Kidney tubule cell (primary cell): Measurements from ENCODE around the gene NUFIP1.
"Not testable (repeated sequence)": the region's sequence is repeated elsewhere in the genome, so short reads cannot be mapped to it uniquely, and the experiment has no call there.

Experiments used
- DNase-seq: peaks from one replicate; pipeline ENCODE4 v3.0.0-alpha.2; 2018; ENCODE audit warnings: low spot score

Gene NUFIP1

GRCh38 chr13:44989071-44989889, at the start of gene NUFIP1, which contains the start of gene GPALPP1:
Gene NUFIP1, minus strand, starts transcription at chr13:44989471. Its CDS starts 35 bp downstream, at chr13:44989436.
Gene GPALPP1, plus strand, starts transcription at chr13:44989538. Its CDS starts 117 bp downstream, at chr13:44989655.
- peak; percentile 91 for DNase-seq

DNA sequence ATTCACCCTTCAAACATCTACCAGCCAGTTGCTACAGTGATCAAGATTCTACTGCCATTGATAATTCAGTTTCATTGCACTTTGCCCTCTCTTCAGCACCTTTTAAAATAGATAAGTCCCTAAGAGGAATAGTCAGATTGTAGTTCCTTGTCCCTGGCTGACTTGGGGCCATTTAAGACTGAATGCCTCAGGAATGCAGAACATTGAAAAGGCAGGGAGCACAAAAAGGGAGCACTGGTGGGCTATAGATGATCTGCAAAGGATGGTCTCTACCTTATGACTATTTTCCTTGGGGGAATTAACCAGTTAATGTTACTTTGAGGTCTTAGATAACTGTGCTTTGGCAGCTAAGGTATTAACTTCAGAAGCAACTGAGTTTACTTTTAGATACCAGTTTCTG, 46.9 kb upstream of the NUFIP1 start:
- DNase-seq = no peak

DNA sequence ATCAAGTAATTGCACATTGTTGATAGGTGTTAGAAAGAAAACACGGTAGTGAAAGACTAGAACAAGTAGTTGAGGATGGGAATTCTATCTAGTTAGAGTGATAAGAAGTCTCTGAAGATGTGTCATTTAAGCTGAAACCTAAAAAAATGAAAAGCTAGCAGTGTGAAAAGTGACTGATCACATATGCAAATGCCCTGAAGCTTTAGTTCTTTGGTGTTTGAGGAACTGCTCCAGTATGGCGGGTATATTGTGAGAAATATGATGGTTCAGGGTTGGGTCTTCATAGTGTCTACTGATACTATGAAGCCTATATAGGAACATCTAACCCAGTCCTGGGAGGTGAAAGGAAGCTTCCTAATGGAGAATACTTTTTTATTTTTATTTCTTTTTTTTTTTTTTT, 45.1 kb upstream of the NUFIP1 start:
- no peak for DNase-seq

- DNase-seq = no peak
Observed at GRCh38 chr13:45024847-45025246, 35.6 kb upstream of the NUFIP1 start.

- no peak for DNase-seq
Observed at GRCh38 chr13:45021250-45021649, 32.0 kb upstream of the NUFIP1 start.

- not testable (repeated sequence) for DNase-seq
Observed at GRCh38 chr13:45019981-45020380, 30.7 kb upstream of the NUFIP1 start.

DNA sequence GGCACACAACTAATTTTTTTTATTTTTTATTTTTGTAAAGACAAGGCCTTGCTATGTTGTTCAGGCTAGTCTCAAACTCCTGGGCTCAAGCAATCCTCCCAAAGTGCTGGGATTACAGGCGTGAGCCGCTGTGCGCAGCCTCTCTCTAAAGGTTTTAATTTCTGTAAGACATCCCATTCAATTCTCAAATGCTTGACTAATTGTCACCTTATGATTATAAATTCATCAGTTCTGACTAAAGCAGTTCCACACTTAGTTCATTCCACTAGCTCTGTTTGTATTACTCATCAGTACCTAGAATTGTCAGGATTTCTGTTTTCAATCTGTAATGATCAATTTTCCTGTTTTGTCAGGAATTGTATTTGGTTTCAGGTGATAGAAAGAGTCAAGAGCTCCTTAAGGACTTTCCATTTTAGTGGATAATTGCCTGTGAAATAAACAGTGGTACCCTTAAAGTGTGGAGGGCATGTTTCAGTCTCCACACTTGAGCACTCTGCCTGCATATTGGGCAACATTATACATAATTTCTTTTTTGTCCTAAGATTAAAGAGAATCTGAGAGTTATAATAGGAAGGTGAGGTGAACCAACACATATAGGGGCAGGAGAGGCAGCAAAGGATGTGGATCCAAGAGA, 27.6 kb upstream of the NUFIP1 start:
- DNase-seq = no peak

GRCh38 chr13:45015300-45015699, 26.0 kb upstream of the NUFIP1 start:
- peak; percentile 64 for DNase-seq

GRCh38 chr13:45011198-45011597, 21.9 kb upstream of the NUFIP1 start:
- DNase-seq = no peak

GRCh38 chr13:45007823-45008222, 18.6 kb upstream of the NUFIP1 start:
- DNase-seq = no peak

DNA sequence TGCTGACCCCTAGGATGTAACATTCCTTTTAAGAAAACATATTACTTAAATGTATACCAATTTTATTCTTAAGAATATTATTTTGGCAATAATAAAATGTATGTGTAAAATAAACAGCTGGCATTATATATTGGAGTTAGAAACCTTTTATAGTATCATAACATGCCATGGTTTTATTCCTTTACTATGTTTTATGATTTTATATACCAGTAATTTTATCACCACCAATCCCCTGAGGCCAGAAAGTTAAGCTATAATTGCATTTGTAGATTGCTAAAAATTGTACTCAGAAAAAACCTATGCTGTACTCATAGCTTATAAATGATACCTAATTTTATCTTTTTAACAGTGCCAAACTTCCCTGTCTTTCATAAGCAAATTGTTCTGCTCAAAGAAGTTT, 18.0 kb upstream of the NUFIP1 start:
- DNase-seq = no peak

DNA sequence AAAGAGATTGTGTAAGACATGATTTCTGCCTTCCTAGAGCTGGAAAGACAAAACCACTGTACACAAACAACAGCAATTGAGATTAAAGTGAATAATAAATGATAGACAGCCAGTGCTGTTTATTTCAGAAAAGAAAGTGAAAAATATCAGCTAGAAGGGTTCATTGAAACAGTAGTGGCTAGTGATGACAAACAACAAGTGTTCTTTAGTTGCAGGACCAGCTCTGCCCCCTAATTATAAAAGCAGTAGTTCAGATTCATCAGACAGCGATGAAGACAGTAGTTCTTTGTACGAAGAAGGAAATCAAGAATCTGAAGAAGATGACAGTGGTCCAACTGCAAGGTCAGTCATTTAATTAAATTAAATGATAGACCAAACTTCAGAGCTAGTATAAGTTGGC, 14.8 kb upstream of the NUFIP1 start:
- DNase-seq = no peak

DNA sequence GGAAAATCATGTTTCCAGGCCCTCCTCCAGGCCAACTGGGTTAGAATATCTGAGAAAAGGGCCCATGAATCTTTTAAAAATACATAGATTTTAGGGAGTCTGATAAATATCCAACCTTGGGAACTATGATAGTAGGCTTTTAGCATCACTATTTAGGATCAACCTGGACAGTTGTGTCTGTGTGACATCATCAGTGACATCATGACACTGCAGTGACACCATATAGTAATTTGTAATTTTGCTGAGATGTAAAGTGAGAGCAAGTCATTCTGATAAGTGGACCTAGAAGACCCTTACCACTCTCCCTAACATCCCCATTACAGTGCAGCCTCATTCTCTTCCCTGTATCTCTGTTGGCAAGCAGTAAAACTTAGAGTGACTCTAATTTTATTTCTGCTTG, 14.1 kb upstream of the NUFIP1 start:
- no peak for DNase-seq

DNA sequence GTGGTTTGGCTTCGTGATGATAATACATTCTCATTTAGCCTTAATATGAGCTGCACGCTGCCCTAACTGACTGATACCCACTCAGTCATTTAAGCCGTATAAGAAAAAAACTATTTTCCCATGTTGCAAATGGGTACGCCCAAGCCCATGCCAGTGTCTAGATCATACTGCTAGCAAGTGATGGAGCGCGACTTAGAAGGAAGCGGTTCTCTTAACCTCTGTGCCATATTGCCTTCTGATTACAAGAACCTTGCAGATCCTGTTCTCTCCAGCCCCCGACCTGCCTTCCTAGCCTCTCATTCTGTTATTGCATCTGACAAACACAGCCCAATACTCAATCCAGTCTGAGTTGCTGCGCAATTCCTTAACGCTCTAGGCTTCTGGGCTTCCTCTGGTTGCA, 670 bp upstream of the NUFIP1 start:
- no peak for DNase-seq

DNA sequence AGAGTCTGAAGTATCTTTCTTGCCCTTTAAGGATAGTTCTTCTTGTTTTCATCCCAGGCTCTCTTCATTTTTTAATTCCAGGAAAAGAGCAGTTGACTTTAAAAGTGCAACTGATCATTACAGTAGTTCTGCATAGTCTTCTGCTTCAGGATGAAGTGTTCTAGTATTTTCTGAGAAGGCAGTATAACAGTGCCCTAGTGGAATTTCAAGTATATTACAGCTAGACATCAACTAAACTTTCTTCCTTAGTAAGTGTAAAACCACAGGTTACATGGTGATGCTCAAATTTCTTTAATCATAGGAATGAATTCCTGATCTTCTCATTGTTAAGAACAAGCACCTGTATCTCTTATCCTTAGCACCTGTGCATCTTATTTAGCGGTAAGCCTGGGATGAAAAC, 10.9 kb downstream of the NUFIP1 start:
- DNase-seq = no peak

- DNase-seq = no peak
Observed at GRCh38 chr13:44976949-44977583, 12.2 kb downstream of the NUFIP1 start.

- no peak for DNase-seq
Observed at GRCh38 chr13:44976196-44976595, 13.1 kb downstream of the NUFIP1 start.

GRCh38 chr13:44974056-44974793, 15.0 kb downstream of the NUFIP1 start:
- peak; percentile 42 for DNase-seq

- peak; percentile 31 for DNase-seq
Observed at GRCh38 chr13:44972956-44973581, 16.2 kb downstream of the NUFIP1 start.

- no peak for DNase-seq
Observed at GRCh38 chr13:44971656-44972595, 17.3 kb downstream of the NUFIP1 start.
